ENCODE measurements around the gene TRPM3.

DNA sequence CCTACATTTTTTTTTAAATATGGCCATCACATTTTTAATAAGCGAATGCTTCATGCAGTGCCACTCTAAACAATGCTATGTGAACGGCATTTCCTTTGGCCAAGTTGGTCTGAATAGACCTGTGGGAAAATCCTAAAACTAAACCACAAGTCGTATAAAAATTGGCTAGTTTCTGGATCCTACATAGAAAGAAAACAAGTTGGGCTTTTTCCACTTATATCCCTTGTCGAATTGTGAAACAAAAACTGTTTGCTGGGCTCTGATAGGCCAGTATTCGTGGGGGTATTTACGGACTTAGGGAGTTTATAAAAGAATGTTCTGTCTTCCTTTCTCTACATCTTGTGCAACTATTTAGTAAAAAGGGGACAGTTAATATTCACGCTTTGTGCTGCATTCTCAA, 553.9 kb downstream of the TRPM3 start:
- TF ChIP-seq ZNF70 (CRISPR knock-in tag; IDR thresholded peaks at IDR 0.05) (no peak), TCF4 (CRISPR knock-in tag; IDR thresholded peaks at IDR 0.05; ENCODE audit: borderline replicate concordance) (no peak), CSDC2 (CRISPR knock-in tag; IDR thresholded peaks at IDR 0.05) (no peak), GLIS3 (CRISPR knock-in tag; IDR thresholded peaks at IDR 0.05) (no peak), ZFP30 (CRISPR knock-in tag; IDR thresholded peaks at IDR 0.05) (no peak), PPARA (CRISPR knock-in tag; IDR thresholded peaks at IDR 0.05; ENCODE audit: borderline replicate concordance) (no peak), TOX (CRISPR knock-in tag; IDR thresholded peaks at IDR 0.05; ENCODE audit: borderline replicate concordance) (no peak), OSR1 (CRISPR knock-in tag; IDR thresholded peaks at IDR 0.05) (no peak)
- TF ChIP-seq, protein P1, sequence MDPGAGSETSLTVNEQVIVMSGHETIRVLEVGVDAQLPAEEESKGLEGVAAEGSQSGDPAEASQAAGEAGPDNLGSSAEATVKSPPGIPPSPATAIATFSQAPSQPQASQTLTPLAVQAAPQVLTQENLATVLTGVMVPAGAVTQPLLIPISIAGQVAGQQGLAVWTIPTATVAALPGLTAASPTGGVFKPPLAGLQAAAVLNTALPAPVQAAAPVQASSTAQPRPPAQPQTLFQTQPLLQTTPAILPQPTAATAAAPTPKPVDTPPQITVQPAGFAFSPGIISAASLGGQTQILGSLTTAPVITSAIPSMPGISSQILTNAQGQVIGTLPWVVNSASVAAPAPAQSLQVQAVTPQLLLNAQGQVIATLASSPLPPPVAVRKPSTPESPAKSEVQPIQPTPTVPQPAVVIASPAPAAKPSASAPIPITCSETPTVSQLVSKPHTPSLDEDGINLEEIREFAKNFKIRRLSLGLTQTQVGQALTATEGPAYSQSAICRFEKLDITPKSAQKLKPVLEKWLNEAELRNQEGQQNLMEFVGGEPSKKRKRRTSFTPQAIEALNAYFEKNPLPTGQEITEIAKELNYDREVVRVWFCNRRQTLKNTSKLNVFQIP (CRISPR knock-in tag; IDR thresholded peaks at IDR 0.05; ENCODE audit: borderline replicate concordance, low read depth), result no peak
- TF ChIP-seq, protein P2, sequence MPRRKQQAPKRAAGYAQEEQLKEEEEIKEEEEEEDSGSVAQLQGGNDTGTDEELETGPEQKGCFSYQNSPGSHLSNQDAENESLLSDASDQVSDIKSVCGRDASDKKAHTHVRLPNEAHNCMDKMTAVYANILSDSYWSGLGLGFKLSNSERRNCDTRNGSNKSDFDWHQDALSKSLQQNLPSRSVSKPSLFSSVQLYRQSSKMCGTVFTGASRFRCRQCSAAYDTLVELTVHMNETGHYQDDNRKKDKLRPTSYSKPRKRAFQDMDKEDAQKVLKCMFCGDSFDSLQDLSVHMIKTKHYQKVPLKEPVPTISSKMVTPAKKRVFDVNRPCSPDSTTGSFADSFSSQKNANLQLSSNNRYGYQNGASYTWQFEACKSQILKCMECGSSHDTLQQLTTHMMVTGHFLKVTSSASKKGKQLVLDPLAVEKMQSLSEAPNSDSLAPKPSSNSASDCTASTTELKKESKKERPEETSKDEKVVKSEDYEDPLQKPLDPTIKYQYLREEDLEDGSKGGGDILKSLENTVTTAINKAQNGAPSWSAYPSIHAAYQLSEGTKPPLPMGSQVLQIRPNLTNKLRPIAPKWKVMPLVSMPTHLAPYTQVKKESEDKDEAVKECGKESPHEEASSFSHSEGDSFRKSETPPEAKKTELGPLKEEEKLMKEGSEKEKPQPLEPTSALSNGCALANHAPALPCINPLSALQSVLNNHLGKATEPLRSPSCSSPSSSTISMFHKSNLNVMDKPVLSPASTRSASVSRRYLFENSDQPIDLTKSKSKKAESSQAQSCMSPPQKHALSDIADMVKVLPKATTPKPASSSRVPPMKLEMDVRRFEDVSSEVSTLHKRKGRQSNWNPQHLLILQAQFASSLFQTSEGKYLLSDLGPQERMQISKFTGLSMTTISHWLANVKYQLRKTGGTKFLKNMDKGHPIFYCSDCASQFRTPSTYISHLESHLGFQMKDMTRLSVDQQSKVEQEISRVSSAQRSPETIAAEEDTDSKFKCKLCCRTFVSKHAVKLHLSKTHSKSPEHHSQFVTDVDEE (CRISPR knock-in tag; IDR thresholded peaks at IDR 0.05), result no peak
- TF ChIP-seq, protein P3, sequence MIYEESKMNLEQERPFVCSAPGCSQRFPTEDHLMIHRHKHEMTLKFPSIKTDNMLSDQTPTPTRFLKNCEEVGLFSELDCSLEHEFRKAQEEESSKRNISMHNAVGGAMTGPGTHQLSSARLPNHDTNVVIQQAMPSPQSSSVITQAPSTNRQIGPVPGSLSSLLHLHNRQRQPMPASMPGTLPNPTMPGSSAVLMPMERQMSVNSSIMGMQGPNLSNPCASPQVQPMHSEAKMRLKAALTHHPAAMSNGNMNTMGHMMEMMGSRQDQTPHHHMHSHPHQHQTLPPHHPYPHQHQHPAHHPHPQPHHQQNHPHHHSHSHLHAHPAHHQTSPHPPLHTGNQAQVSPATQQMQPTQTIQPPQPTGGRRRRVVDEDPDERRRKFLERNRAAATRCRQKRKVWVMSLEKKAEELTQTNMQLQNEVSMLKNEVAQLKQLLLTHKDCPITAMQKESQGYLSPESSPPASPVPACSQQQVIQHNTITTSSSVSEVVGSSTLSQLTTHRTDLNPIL (CRISPR knock-in tag; IDR thresholded peaks at IDR 0.05; ENCODE audit: low read depth), result no peak

Measured in SK-N-SH treated with all-trans-retinoic acid at 6 μM for 48 hours (cell line).